ENCODE data around the gene GPATCH8.

The GPATCH8 gene

DNA sequence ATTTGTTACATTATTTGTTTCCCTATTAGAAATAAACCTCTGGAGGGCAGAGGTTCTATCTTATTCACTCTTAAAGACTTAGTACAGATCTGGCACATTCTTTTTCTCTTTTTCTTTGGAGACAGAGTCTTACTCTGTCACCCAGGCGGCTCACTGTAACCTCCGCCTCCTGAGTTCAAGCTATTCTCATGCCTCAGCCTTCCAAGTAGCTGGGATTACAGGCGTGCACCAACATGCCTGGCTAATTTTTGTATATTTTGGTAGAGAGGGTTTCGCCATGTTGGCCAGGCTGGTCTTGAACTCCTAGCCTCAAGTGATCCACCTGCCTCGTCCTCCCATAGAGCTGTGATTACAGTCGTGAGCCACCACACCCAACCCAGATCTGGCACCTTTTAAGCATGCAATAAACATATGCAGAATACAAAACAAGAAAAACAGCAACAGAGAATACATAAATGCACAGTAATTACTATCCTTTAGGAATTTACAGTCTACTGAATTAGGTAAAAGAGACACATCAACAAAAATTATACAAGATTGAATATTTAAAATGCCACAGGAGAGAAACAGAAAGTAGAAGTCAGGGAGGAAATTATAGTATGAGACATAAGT lies 52.1 kb downstream of the GPATCH8 start:
- no peak for DNase-seq (ENCODE audit: low read depth)

DNA sequence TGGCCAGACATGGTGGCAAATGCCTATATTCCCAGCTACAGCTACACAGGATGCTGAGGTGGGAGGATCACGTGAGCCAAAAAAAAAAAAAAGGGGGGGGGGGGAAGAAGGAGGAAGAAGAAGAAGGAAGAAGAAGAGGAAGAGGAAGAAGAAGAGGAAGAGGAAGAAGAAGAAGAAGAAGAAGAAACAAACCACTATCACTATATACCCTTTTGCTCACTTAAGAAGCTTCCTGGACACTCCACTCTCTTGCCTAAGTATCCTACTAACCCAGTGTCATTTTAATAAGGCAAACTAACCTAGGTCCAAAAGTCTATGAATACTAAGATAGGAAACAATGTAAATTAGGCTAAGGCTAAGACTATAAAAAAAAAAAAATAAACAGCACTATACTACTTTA lies 54.8 kb downstream of the GPATCH8 start:
- DNase-seq (ENCODE audit: low read depth) = no peak

DNA sequence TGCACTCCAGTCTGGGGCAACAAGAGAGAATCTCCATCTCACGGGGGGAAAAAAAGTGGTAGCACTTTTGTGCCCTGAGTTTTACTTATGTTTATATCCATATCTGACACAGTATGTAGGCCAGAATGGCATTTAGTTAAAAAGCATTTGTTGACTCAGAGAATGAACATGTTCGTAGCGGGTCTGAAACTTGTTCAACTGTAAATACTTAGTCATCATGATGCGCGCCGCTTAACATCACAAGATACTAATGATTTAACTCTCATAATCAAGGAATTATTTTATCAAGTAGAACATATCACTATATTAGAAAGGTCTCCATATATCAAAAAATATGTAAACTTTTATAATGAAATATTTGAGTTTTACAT lies 58.5 kb downstream of the GPATCH8 start:
- no peak for DNase-seq (ENCODE audit: low read depth)

DNA sequence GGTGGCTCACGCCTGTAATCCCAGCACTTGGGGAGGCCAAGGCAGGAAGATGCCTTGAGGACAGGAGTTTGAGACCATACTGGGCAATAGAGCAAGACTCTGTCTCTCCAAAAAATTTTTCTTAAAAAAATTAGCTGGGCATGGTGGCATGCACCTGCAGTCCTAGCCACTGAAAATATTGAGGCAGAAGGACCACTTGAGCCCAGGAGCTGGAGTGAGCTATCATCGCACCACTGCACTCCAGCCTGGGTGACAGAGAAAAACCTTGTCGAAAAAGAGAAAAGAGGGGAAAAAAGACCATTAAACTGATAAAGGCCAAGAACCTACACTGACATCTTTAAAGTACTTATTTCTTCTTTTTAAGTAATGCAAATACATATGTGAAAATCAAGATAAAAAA lies 60.4 kb downstream of the GPATCH8 start:
- DNase-seq (ENCODE audit: low read depth) = no peak

DNA sequence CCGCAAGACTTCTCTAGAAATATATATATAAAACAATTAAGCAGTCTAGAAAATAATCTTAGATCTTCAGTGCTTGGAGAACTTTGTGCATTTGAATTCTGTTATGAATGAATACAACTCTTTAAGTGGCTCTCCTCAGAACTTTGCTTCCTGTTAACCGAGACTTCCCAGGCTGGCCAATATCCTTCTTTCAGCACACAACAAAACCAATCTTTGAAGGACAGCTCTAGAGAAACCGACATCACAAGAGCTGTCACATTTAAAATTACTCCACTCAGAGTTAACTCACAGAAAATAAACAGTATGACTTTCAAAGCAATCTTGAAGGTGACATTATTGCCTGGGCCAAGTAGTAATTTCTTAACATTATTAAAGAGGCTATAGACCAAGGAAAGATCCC lies 64.0 kb downstream of the GPATCH8 start:
- no peak for DNase-seq (ENCODE audit: low read depth)

DNA sequence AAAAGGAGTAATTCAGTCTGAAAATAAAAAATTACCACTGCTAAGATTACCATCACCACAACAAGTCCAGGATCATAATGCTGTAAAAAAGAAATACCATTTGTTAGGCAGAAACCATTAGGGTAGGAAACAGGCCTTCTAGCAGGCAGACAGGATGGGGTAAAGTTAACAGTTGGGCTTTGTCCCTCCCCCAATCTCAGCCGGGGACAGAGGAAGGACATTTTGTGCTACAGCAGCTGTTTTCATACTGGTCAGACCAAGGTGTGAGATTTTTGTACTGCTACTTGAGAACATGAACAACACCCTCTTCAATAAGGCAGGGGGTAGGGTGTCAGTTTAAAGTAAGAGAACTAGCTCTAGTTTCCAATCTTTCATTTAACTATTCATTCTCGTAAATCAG lies 64.6 kb downstream of the GPATCH8 start:
- no peak for DNase-seq (ENCODE audit: low read depth)

DNA sequence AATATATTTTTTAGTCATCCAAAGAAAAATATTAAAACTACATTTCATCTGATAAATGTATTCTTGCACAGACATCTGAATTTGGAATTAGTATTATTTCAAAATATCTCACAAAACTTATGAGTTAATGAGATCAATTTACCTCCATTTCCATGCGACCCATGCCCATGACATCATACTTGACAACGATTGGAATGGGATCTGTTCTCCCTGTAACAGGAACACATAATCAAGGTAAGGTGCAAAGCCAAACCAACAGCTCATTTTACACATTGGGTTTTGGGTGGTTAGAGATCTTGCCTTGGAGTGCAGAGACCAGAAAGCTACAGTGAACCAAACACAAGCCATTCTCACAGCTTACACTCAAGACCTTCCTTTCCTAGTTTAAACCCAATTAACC lies 66.9 kb downstream of the GPATCH8 start:
- DNase-seq (ENCODE audit: low read depth) = no peak

DNA sequence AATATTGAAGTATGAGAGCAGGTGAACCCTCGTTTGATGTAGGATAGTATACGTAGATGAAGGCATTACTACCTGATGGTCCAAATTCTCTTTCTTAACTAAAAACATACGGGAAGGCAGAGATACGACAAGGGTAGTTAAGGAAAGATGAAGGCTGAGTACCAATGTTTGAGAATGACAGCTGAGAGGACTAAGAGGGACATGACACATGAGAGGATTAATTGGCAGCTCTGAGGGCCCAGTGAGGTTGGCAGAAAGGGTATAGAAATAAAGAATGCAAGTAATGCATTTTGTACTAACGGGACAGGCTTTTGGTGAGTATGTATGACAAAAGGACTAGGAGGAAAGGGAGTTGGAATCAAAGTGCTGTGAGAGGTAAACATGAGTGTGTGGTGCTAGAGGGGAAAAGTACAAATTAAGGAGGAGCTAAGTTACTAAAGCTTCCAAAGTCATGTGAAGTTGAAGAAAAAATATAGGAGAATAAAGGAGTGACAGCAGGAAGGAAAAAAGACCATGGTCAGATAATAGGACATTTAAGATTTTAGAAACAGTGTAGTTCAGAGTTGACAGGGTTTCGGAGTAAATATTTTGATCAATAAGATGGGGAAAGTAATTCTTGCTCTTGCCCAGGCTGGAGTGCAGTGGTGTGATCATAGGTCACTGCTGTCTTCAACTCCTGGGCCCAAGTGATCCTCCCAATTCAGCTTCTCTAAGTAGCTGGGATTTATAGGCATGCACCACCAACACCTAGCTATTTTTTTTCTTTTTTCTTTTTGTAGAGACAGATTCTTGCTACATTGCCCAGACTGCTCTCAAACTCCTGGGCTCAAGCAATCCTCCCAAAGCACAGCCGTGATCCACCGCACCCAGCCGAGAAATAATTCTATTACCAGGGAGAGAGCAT lies 70.7 kb downstream of the GPATCH8 start:
- DNase-seq (ENCODE audit: low read depth) = no peak

DNA sequence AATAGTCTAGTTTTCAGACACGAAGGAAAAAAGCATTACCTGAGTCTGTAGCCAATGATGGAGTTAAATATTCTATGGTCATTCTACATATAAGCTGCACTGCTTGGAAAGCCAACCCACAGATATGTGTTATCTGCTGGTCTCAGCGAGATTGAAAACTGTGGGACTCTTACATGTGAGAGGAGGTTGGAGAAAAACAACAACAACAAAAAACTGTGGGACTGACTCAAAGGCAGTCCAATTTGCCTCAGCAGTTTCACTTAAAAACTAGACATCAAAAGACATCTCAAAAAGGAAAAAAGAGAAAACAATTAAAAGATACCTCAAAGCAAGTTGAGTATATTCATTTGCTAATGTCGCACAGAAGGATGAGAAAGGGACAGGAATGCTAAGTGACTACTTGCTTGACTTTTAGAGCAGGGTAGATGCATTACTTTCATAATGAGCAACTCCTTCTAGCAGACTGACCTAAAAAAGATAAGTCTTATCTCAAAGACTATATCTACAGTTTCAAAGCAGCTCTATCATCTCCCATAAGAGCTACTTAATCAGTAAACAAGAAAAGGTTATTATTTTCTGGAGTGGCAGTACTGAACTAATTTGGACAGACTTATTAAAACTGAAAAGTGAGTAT lies 78.3 kb downstream of the GPATCH8 start:
- DNase-seq (ENCODE audit: low read depth) = no peak

DNA sequence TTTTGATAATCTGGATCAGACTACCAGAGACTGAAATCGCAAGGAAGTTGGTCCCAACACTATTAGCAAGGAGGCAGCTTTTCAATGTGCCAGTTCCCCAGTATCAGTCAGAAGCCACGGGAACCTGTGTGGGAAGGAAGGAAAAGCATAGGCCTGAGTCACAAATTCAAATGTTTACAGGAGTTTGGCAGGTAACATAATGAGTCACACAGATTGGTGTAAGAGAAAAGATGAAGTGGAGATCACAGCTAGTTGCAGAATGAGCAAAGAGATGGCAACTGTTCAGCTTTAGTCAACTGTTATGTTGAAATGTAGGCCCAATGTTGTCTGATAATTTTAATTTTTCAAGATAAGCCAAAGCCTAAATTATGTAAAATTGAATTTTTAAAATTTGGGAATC lies 85.7 kb downstream of the GPATCH8 start:
- DNase-seq (ENCODE audit: low read depth) = no peak

DNA sequence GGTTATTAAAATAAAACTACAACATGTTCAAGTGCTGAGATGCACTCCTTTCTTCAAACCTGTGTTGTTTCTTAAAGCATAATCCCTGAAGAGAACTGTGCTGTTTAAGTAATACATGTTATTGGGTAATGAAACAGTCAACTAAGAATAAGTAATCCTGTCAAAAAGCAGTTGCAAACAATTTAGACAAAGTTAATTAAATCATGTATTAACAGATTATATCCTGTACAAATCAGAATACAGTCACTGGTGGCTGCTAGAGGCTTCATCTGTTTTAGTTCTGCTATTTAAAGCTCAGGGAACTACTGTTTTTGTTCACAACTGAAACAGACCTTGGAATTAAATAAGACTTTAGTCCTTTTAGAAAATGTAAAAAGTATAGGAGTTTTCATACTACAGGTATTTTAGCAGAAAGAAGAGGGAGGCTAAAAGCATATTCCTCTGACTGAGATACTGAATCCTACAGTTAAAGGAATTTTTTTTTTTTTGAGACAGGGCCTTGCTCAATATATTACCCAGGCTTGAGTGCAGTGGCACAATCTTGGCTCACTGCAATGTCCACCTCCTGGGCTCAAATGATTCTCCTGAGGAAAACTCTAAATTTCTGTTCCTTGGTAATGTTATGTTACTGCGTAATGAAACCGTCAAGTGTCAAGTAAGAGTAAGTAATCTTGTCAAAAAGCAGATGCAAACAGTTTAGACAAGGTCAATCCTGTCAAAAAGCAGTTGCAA lies 86.5 kb downstream of the GPATCH8 start:
- DNase-seq (ENCODE audit: low read depth) = no peak

DNA sequence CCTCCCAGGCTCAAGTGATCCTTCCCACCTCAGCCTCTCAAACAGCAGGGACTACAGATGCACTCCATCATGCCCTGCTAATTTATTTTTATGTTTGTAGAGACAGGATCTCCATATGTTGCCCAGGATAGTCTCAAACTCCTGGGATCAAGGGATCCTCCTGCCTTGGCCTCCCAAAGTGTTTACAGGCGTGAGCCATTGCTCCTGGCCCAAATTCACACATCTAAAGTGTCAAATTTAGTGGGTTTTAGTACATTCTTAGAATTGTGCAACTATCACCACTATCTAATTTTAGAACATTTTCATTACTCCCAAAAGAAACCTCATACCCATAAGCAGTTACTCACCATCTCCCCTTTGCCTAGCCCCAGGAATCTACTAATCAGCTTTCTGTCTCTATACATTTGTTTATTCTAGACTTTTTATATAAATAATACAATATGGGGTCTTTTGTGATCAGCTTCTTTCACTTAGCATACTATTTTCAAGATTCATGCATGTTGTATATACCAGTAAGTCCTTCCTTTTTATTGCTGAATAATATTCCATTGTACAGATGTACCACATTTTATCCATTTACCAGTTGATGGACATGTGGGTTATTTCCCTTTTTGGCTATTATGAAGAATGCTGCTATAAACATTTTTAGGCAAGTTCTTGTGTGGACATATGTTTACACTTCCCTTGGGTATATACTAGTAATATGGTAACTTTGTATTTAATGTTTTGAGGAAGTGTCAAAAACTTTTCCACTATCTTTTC lies 88.6 kb downstream of the GPATCH8 start:
- no peak for DNase-seq (ENCODE audit: low read depth)

DNA sequence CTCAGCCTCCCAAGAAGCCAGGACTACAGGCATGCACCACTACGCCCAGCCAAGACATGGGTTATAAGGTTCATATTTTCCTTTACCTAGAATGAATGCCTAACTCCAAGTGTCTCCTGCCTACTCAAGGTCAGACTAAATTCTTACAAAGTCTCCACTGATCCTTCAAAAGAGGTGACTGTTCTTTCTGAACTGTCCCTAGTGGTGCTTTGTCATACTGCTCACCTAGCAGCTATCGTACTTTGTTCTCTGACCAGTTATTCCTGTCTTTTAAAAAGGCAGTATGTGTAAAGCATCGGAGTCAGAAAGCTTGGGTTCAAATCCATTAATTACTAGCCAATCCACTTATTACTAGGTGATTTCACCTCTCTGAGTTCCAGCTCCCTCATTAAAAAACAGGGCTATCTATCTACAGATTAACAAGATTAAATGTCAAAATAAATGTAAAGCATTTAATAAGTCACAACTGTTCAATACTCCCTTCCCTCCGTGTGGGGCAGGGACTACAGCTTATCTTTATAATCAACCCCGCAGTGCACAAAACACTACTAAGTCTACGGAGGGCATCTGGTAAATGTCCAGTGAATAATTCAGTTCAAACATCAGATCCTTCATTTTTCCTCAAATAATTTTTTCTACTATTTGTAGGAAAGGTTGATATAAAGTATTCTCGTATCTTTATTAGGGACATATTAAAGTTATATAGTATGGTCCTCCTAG lies 93.7 kb downstream of the GPATCH8 start:
- DNase-seq (ENCODE audit: low read depth) = no peak

DNA sequence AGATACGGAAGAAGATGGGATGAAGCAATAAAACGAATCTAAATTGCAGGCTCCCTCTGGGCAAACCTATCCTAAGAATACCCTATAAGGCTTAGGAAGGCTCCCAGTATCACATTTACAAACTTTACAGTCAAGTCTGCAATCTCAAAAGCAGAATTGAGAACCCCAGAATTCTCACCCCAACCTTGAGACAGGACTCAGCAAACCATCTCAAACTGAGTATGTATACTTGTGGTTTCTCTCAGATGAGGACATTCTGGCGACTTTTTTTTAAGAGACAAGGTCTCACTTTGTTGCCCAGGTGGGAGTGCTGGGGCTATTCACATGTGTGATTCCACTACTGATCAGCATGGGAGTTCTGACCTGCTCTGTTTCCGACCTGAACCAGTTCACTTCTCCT lies 94.4 kb downstream of the GPATCH8 start:
- no peak for DNase-seq (ENCODE audit: low read depth)

DNA sequence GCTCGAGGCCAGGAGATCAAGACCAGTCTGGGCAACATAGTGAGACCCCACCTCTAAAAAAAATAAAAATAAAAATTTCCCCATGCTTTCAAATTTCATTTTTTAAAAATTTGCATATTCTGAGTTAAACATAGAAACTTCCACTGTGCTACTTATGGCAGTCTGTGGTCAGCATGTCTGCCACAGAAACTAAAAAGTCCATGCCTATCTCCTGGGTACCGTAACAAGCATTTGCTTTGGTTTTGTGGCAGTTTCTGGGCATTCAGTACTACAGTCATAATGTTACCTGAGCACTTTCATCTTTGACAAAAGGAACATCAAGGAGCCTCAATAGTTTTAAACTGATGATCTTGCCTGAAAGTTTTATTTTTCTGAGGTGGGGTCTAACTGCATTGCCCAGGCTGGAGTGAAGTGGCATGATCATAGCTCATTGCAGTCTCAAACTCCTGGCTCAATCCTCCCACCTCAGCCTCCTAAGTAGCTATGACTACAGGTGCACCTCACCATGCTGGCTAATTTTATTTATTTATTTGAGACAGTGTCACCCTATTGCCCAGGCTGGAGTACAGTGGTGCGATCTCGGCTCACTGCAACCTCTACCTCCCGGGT lies 100.5 kb downstream of the GPATCH8 start:
- DNase-seq (ENCODE audit: low read depth) = no peak

DNA sequence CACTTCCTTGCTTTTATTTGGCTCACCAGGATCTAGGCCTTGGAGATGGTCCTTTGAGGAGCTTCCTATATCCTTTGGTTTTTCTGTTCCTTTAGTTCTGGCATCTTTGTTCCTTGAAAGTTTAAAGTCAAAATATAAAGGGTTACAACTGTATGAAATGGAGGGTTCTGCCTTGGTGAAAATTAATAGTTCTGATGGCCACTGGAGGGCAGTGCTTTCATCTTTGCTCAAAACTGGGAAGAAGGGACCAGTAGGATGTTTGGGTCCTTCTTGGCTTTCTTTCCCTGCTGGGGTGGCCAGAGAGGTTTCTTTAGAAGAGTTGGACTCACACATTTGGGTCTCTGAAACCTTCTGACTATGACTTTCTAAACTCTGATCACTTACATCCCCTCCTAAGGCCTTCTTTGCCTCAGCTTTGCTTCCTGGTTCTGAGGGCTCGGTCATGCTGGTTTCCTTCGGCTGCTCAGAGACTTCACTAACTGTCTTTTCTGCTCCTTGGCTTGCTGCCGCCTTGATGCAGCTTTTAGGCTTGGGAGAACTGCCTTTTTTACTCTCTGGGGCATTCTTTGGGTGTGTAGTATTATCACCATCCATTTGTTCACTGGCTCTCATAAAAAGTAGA lies 102.9 kb downstream of the GPATCH8 start:
- DNase-seq (ENCODE audit: low read depth) = no peak

DNA sequence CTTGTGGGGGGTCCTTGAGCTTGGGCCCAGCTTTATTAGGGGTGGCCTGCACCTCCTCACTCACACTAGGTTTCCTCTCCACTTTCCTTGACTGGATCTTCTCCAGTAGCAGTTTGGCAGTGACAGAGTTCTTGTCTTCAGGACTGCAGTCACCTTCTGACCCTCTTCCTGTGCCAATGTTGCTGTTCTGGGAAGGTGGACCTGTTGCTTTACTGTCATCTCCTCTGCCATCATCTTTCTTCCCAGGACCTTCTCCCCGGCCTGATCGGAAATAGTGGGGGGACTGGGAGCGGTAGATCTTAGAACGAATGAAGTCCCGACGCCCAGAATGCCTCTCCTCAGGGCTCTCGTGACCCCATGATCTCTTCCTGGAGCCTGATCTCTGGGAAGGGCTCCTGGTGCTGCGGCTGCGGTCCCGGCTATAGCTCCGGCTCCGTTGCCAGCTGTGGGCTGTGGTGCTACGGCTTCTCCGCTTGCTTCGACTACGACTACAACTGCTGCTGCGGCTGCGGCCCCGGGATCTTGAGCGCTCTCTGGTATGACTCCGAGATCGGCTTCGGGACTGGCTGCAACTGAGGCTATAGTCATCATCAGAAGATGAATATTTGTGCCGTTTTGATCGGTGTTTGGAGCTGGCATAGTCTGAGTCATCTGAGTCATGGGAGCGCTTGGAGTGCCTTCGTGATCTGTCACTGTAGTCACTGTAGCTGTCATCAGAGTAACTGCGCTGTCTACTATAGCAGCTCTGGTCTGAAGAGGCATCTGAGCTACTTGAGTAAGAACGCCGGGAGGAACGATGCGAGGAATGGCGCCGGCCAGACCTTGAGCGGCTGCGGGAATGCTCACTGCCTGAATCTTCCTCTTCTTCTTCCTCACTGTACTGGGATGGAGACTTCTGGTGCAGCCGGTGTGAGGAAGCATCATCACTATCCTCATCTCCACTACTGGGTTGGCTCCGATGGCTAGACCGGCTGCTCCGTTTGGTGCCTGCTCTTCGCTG lies 104.2 kb downstream of the GPATCH8 start:
- no peak for DNase-seq (ENCODE audit: low read depth)

DNA sequence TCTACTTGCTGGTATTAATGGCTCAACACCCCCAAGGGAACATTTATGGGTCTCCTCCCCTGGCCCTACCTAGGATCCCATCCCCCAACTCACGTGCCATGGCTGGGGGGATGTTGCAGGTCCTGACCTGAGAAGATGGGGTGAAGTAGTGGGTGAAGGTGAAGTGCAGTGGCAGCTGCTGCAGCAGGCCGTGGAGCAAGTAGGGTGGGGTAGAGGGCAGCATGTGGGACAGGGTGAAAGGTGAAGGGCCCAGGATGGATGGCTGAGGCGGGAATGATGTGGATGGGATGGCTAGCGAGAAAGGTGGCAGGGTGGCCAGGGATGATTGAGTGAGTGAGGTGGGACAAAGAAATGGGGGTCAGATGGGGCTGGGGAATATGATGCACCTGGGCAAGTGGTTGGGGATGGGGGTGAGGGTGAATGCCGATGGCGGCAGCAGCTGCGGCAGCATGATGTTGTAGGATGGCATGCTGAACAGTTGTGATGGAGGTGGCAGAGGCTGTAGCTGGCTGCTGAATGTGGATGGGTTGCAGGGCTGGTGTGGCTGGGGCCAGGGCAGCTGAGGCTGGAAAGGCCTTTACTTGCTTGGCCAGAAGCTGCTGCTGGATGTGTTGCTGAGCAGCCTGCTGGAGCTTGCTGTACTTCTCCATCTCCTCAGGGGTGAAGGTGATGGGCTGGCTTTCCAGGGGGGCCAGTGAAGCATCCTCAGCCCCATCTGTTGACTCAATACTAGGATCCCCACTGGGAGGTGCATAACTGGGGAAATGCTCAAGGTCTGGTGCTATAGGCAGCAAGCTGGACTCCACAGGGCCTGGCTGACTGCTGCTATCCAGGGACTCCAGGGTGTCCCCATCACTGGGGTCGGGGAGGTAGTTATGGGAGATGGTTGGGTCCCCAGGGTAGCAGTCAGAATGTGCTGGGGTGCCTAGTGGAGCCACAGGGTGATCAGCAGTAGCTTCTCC lies 105.4 kb downstream of the GPATCH8 start:
- DNase-seq (ENCODE audit: low read depth) = no peak

Measured in activated T-cell treated with anti-CD3 and anti-CD28 coated beads for 1 hour (primary cell).